Heart left ventricle (tissue), 16 donors: ENCODE data around the gene SLC25A21. TPM values are rescaled to one million over a fixed set of nuclear protein-coding genes. Genes with fewer than 3 reads are reported as not detected.

Source experiments
- ATAC-seq, 4 donors: fragments of 200-7000 bp; cut with Tn5 transposase; one replicate each; pipeline ENCODE4 v1.9.1; 2020 to 2022; ENCODE audit warnings: moderate library complexity in 4 of 4, mild to moderate bottlenecking in 3 of 4, moderate number of reproducible peaks in 1 of 4
- DNase-seq, 5 donors: peaks; one replicate each; pipeline ENCODE4 v3.0.0-alpha.2; 2020
- H3K27ac ChIP-seq, 12 donors: fragments of 200-600 bp; sonication (generic) in 4 of 12; one replicate each; pipeline versions ENCODE4 v1.5.0 to v1.8.0; 2016 to 2022; ENCODE audit warnings: mild to moderate bottlenecking in 2 of 12
- H3K27me3 ChIP-seq, 9 donors: fragments of 200-600 bp; sonication (generic) in 2 of 9; one replicate each; pipeline versions ENCODE4 v1.5.1 to v1.8.0; 2016 to 2022; ENCODE audit warnings: mild to moderate bottlenecking in 3 of 9
- H3K36me3 ChIP-seq, 9 donors: fragments of 200-600 bp; sonication (generic) in 2 of 9; one replicate each; pipeline versions ENCODE4 v1.5.0 to v1.8.0; 2018 to 2022; ENCODE audit warnings: mild to moderate bottlenecking in 2 of 9
- H3K4me1 ChIP-seq, 12 donors: fragments of 200-600 bp; sonication (generic) in 4 of 12; one replicate each; pipeline versions ENCODE4 v1.5.0 to v1.8.0; 2016 to 2022; ENCODE audit warnings: mild to moderate bottlenecking in 3 of 12
- H3K4me3 ChIP-seq, 12 donors: fragments of 200-600 bp; sonication (generic) in 4 of 12; one replicate each; pipeline versions ENCODE4 v1.5.0 to v1.8.0; 2017 to 2022; ENCODE audit warnings: mild to moderate bottlenecking in 9 of 12, moderate library complexity in 4 of 12
- H3K9me3 ChIP-seq, 12 donors: fragments of 200-600 bp; sonication (generic) in 4 of 12; one replicate each; pipeline versions ENCODE4 v1.5.0 to v1.8.0; 2016 to 2022; ENCODE audit warnings: mild to moderate bottlenecking in 1 of 12
- CTCF ChIP-seq, 12 donors: fragments of 200-600 bp; sonication (generic) in 4 of 12; IDR thresholded peaks; one replicate each; pipeline versions ENCODE4 v1.5.0 to v1.8.0; 2018 to 2022; ENCODE audit warnings: antibody characterized with exemption in 12 of 12, mild to moderate bottlenecking in 5 of 12
- POLR2A ChIP-seq, 2 donors: fragments of 450-650 bp; IDR thresholded peaks; one replicate each; pipeline ENCODE4 v1.6.1; 2017; ENCODE audit warnings: antibody characterized with exemption in 2 of 2, mild to moderate bottlenecking in 2 of 2, moderate library complexity in 2 of 2
- WGBS, 4 donors: extraction: QIAGEN DNeasy Blood & Tissue Kit in 2 of 4; methylation state at CpG; one replicate each; pipeline versions ENCODE4 v1.1.5 to v1.1.7; 2013 to 2018; 5-methylcytosine and 5-hydroxymethylcytosine counted together
- intact Hi-C, 10 donors: fragments of 100-400 bp; cut with DNase I; formaldehyde crosslinking; loops; one replicate each; pipeline versions ENCODE4 v1.11.1 to v1.14.2; 2022
- polyA plus RNA-seq, 2 donors: library from polyadenylated mRNA; stranded (reverse); fragments of 200-250 nt; gene quantifications; one replicate each; pipeline ENCODE4 v1.2.3, GENCODE V29; 2013
- total RNA-seq, 9 donors: library from RNA; depleted of rRNA in 2 of 9; stranded (reverse); fragments of >200 nt in 2 of 9; fragmentation: NEBNext Ultra II Directional in 3 of 9; extraction: Animal tissue kit (Norgen Biotek cat#: 25700) in 3 of 9; gene quantifications; one replicate each; pipeline versions ENCODE4 v1.1.0 to v1.2.4, GENCODE V29; 2016 to 2023
- donor health status: ischemic (EF 13 %, LVEDD 7.1; RV severe dilation, severe dysfunction).
- donor health status: healthy with polysubstance abuse.
- donor health status: DM: no; HTN: yes; CAD: no.
- donor health status: DM: no; HTN: no; CAD: no.
- donor health status: ischemic (EF 25% LVEDD 6.9; RV normal size, moderate dysfunction).
- donor health status: ischemic (EF 25% LVEDD 5.7; RV mildly dilated, moderate dysfunction).
- donor health status: healthy.
- donor health status: DM: yes; HTN: yes; CAD: no.
- donor health status: ischemic (EF 35%, LVEDD 5.7; RV mildly dilated, moderate dysfunction).
- donor health status: nonischemic (EF 11% LVEDD 7.7; RV severe dilation, severe dysfunction).
- donor health status: DM: yes; HTN: yes; CAD: no.
- donor health status: PGD.
- donor health status: ischemic (EF 29% LVEDD 5.4; RV normal size, mild dysfunction).
- donor health status: nonischemic (EF 23%, LVEDD 6.1; RV moderate dilation, normal function).

SLC25A21 gene
- total and polyA plus RNA-seq, 11 donors, result 0.12 to 1.6 (median 0.24) TPM; not detected in 1

GRCh38 chr14:36967892-36968555 lies 204.4 kb downstream of the SLC25A21 start:
- no peak for DNase-seq
- no peak for TF ChIP-seq CTCF (IDR thresholded peaks at IDR 0.05)
- TF ChIP-seq POLR2A (IDR thresholded peaks at IDR 0.05), result no peak
- H3K4me1 ChIP-seq, result no peaks in the 10 kb centered on the region
- 65 to 73% (median 69%) methylated on average over 9 of the region's 9 CpGs for WGBS, 4 donors
- no peak overlapping the region for H3K27ac ChIP-seq
- H3K9me3 ChIP-seq, result no peaks in the 10 kb centered on the region
- H3K27me3 ChIP-seq, result peaks cover 0 to 6% (median 0%) of the 10 kb centered on the region in 9 donors
- H3K4me3 ChIP-seq, result no peak overlapping the region
- H3K36me3 ChIP-seq, result no peaks in the 10 kb centered on the region
- no peak for ATAC-seq
- intact Hi-C loops, result no loop called here

- intact Hi-C loops, result loop anchor here in 1 of 10 donors (10.0 kb wide), 1 partner anchor 199 kb away; no protein-coding TSS in a partner anchor
- TF ChIP-seq POLR2A (IDR thresholded peaks at IDR 0.05), result no peak
- no peak for TF ChIP-seq CTCF (IDR thresholded peaks at IDR 0.05)
- H3K4me1 ChIP-seq, result no peaks in the 10 kb centered on the region
- H3K36me3 ChIP-seq, result no peaks in the 10 kb centered on the region
- 92 to 94% (median 93%) methylated on average over 7 of the region's 7 CpGs for WGBS, 4 donors
- H3K9me3 ChIP-seq, result no peaks in the 10 kb centered on the region
- H3K27ac ChIP-seq, result no peak overlapping the region
- H3K27me3 ChIP-seq, result no peaks in the 10 kb centered on the region
- H3K4me3 ChIP-seq, result no peak overlapping the region
- DNase-seq (no peak), ATAC-seq (no peak)
Measured at GRCh38 chr14:36955967-36956366, 216.4 kb downstream of the SLC25A21 start.

GRCh38 chr14:36955376-36955775 lies 217.0 kb downstream of the SLC25A21 start:
- no peak for DNase-seq
- TF ChIP-seq POLR2A (IDR thresholded peaks at IDR 0.05), result no peak
- TF ChIP-seq CTCF (IDR thresholded peaks at IDR 0.05), result no peak
- no peaks in the 10 kb centered on the region for H3K4me1 ChIP-seq
- no peaks in the 10 kb centered on the region for H3K27me3 ChIP-seq
- H3K36me3 ChIP-seq, result no peaks in the 10 kb centered on the region
- H3K4me3 ChIP-seq, result no peak overlapping the region
- no peaks in the 10 kb centered on the region for H3K9me3 ChIP-seq
- intact Hi-C loops, result loop anchor here in 1 of 10 donors (10.0 kb wide), 1 partner anchor 199 kb away; no protein-coding TSS in a partner anchor
- no peak overlapping the region for H3K27ac ChIP-seq
- no peak for ATAC-seq

- Histone ChIP-seq H3K27me3 (peaks cover 0 to 5% (median 0%) of the 10 kb centered on the region in 9 donors), H3K9me3 (no peaks in the 10 kb centered on the region), H3K4me3 (no peak overlapping the region), H3K27ac (no peak overlapping the region), H3K4me1 (no peaks in the 10 kb centered on the region), H3K36me3 (no peaks in the 10 kb centered on the region)
- no peak for TF ChIP-seq CTCF (IDR thresholded peaks at IDR 0.05)
- TF ChIP-seq POLR2A (IDR thresholded peaks at IDR 0.05), result no peak
- ATAC-seq, result no peak
- 81 to 90% (median 88%) methylated on average over 3 of the region's 3 CpGs for WGBS, 4 donors
- intact Hi-C loops, result loop anchor here in 1 of 10 donors (10.0 kb wide), 1 partner anchor 202 kb away; no protein-coding TSS in a partner anchor
- DNase-seq, result no peak
Measured at GRCh38 chr14:36952689-36953088, 219.7 kb downstream of the SLC25A21 start.
